HCT116 (cell line): Measurements from ENCODE around the gene CERS2. TPM values are rescaled to one million over a fixed set of nuclear protein-coding genes. Genes with fewer than 3 reads are reported as not detected.
A peak's percentile ranks its signal among the peaks of the same experiment; 100 is the strongest.

Experiments
- ATAC-seq: fragments of 200-7000 bp; cut with Tn5 transposase; 2 replicates; pipeline ENCODE4 v1.9.1; 2020; ENCODE audit warnings: mild to moderate bottlenecking, moderate library complexity
- BruUV-seq: library from RNA; stranded (reverse); fragments of 400-500 nt; replicated peaks from 2 replicates; lab custom pipeline; 2021; lab: Mats Ljungman, UMichigan
- CTCF ChIA-PET: fragments of 300-600 bp; sonication (Branson Sonifier 250); formaldehyde crosslinking; loops from one replicate; lab custom pipeline; 2021; ENCODE audit warnings: antibody characterized with exemption; lab: Charles Lee
- POLR2A ChIA-PET: fragments of 300-600, 350-600 bp; sonication (Branson Sonifier 250); formaldehyde crosslinking; loops from one replicate; lab custom pipeline; 2021; ENCODE audit warnings: antibody characterized with exemption; lab: Charles Lee
- RAD21 ChIA-PET, 2 experiments: fragments of 300-600 bp; sonication (Branson Sonifier 250); formaldehyde crosslinking; loops; one replicate each; lab custom pipeline; 2023; ENCODE audit warnings: low total read pairs in 2 of 2; ENCODE audit not compliant: uncharacterized antibody in 2 of 2, unreplicated experiment in 2 of 2, low non-redundant PET in 1 of 2; lab: Charles Lee
- DNase-seq: peaks from one replicate; pipeline ENCODE4 v3.0.0-alpha.2; 2010; ENCODE audit warnings: low read depth, low spot score
- H2AFZ ChIP-seq: fragments of 200-600 bp; shearing (Covaris generic), sonication (generic); 2 replicates; pipeline ENCODE4 v1.6.1; 2017; ENCODE audit warnings: low read depth, mixed run types, mixed read lengths, antibody characterized with exemption, low read length; ENCODE audit not compliant: poor library complexity, severe bottlenecking
- H3K27ac ChIP-seq: 2 replicates; pipeline ENCODE4 v1.5.1; 2012; ENCODE audit warnings: low read depth, low read length
- H3K27me3 ChIP-seq: fragments of 200-600 bp; sonication (generic); 2 replicates; pipeline ENCODE4 v1.6.1; 2016; ENCODE audit warnings: mixed run types, low read length, mixed read lengths; ENCODE audit not compliant: insufficient read depth
- H3K36me3 ChIP-seq, 2 experiments: fragments of 200-500 bp in 1 of 2; fragments of 200-600 bp in 1 of 2; sonication (Bioruptor generic) in 1 of 2; sonication (generic) in 1 of 2; 2 replicates each; pipeline versions ENCODE4 v1.5.1 to v1.6.1; 2014 to 2016; ENCODE audit warnings: low read length in 2 of 2, inconsistent platforms in 1 of 2, mixed read lengths in 1 of 2, mixed run types in 1 of 2; ENCODE audit not compliant: insufficient read depth in 2 of 2, control insufficient read depth in 1 of 2
- H3K4me1 ChIP-seq, 2 experiments: fragments of 200-600 bp in 1 of 2; sonication (generic) in 1 of 2; 2 replicates each; pipeline versions ENCODE4 v1.5.1 to v1.6.1; 2012 to 2017; ENCODE audit warnings: low read length in 2 of 2, inconsistent platforms in 1 of 2, mild to moderate bottlenecking in 1 of 2, mixed read lengths in 1 of 2, mixed run types in 1 of 2, moderate library complexity in 1 of 2; ENCODE audit not compliant: insufficient read depth in 2 of 2, control insufficient read depth in 1 of 2
- H3K4me2 ChIP-seq: fragments of 200-600 bp; sonication (generic); 2 replicates; pipeline ENCODE4 v1.6.1; 2017; ENCODE audit warnings: mixed run types, low read length, mixed read lengths
- H3K4me3 ChIP-seq, 2 experiments: fragments of 200-600 bp in 1 of 2; sonication (generic) in 1 of 2; replicated peaks in 1 of 2; 2 replicates each; pipeline ENCODE4 v1.5.1; 2011 to 2016; ENCODE audit warnings: low read length in 2 of 2, control low read depth in 1 of 2, low read depth in 1 of 2, mild to moderate bottlenecking in 1 of 2, mixed read lengths in 1 of 2, mixed run types in 1 of 2
- H3K79me2 ChIP-seq: fragments of 200-600 bp; sonication (generic); 2 replicates; pipeline ENCODE4 v1.6.1; 2017; ENCODE audit warnings: mild to moderate bottlenecking, mixed run types, low read length, moderate library complexity, mixed read lengths; ENCODE audit not compliant: insufficient read depth
- H3K9ac ChIP-seq: fragments of 200-600 bp; sonication (generic); 2 replicates; pipeline ENCODE4 v1.6.1; 2016; ENCODE audit warnings: low read length, mixed read lengths
- H3K9me2 ChIP-seq: fragments of 200-600 bp; sonication (generic), shearing (Covaris generic); 2 replicates; pipeline ENCODE4 v1.6.1; 2017; ENCODE audit warnings: mixed run types, mild to moderate bottlenecking, moderate library complexity; ENCODE audit not compliant: insufficient read depth
- H3K9me3 ChIP-seq, 2 experiments: fragments of 200-500 bp in 1 of 2; fragments of 200-600 bp in 1 of 2; sonication (Bioruptor generic) in 1 of 2; sonication (generic) in 1 of 2; 2 replicates each; pipeline ENCODE4 v1.6.1; 2014 to 2017; ENCODE audit warnings: low read length in 2 of 2, mixed read lengths in 2 of 2, inconsistent platforms in 1 of 2, low read depth in 1 of 2, mild to moderate bottlenecking in 1 of 2, mixed run types in 1 of 2, moderate library complexity in 1 of 2; ENCODE audit not compliant: control insufficient read depth in 1 of 2, insufficient read depth in 1 of 2
- H4K20me1 ChIP-seq: fragments of 200-600 bp; sonication (generic), shearing (Covaris generic); 2 replicates; pipeline ENCODE4 v1.6.1; 2017; ENCODE audit warnings: mixed run types, mild to moderate bottlenecking, moderate library complexity; ENCODE audit not compliant: insufficient read depth
- CEBPB ChIP-seq: IDR thresholded peaks from 2 replicates; pipeline ENCODE4 v1.6.1; 2012; ENCODE audit warnings: low read depth
- EGR1 ChIP-seq: IDR thresholded peaks from 2 replicates; pipeline ENCODE4 v1.6.1; 2012; ENCODE audit warnings: low read depth
- EZH2 ChIP-seq: fragments of 200-600 bp; sonication (generic); IDR thresholded peaks from 2 replicates; pipeline ENCODE4 v1.6.1; 2017; ENCODE audit warnings: antibody characterized with exemption, mixed run types
- POLR2AphosphoS5 ChIP-seq: IDR thresholded peaks from 2 replicates; pipeline ENCODE4 v1.6.1; 2011; ENCODE audit warnings: mild to moderate bottlenecking, low read depth, low read length, moderate library complexity
- TCF7L2 ChIP-seq: IDR thresholded peaks from 2 replicates; pipeline ENCODE4 v1.7.0; 2011; ENCODE audit warnings: borderline replicate concordance, inconsistent platforms; ENCODE audit not compliant: insufficient read depth, insufficient read length; ENCODE audit errors: extremely low read depth
- intact Hi-C: fragments of 100-400 bp; cut with micrococcal nuclease; formaldehyde crosslinking; loops from 2 replicates; pipeline ENCODE4 v1.10.0; 2022
- total RNA-seq: library from RNA; stranded (reverse); gene quantifications from one replicate; pipeline ENCODE4 v1.2.1, GENCODE V29; 2021; ENCODE audit not compliant: unreplicated experiment

Gene CERS2
- total RNA-seq, 1 experiment from 2014 or later, result 218 TPM

- no peaks in the 10 kb centered on the region for H4K20me1 ChIP-seq
- no peaks in the 10 kb centered on the region for H3K9me2 ChIP-seq
- H2AFZ ChIP-seq, result no peak overlapping the region
- peak overlapping the region; percentile 56 for H3K4me2 ChIP-seq
- H3K36me3 ChIP-seq, result no peaks in the 10 kb centered on the region
- intact Hi-C loops, result no loop called here
- CTCF ChIA-PET, result interaction anchor here (3.1 kb wide), 1 partner anchor 10 kb away, joined by 24 read pairs; no protein-coding TSS in a partner anchor
- H3K4me3 ChIP-seq, result no peak overlapping the region
- ATAC-seq (peak; percentile 36; the same call in 1 of the 2 replicates), DNase-seq (no peak)
- H3K9me3 ChIP-seq, result no peaks in the 10 kb centered on the region
- H3K79me2 ChIP-seq, result no peaks in the 10 kb centered on the region
- H3K4me1 ChIP-seq, result peaks cover 46 to 49% of the 10 kb centered on the region in 2 experiments
- H3K9ac ChIP-seq, result no peak overlapping the region
- H3K27me3 ChIP-seq, result no peaks in the 10 kb centered on the region
- TF ChIP-seq EZH2, result no peak
- TF ChIP-seq TCF7L2, result peak; percentile 57
- no peak for TF ChIP-seq EGR1
- H3K27ac ChIP-seq, result no peak overlapping the region
- RAD21 ChIA-PET, result no interaction called here
- POLR2A ChIA-PET, result interaction anchor here (2.0 kb wide), 1 partner anchor 9 kb away, joined by 7 read pairs; no protein-coding TSS in a partner anchor
- BruUV-seq, result no TSS peak
These were observed 10.7 kb upstream of the CERS2 start for GRCh38 chr1:150985179-150985825.

DNA sequence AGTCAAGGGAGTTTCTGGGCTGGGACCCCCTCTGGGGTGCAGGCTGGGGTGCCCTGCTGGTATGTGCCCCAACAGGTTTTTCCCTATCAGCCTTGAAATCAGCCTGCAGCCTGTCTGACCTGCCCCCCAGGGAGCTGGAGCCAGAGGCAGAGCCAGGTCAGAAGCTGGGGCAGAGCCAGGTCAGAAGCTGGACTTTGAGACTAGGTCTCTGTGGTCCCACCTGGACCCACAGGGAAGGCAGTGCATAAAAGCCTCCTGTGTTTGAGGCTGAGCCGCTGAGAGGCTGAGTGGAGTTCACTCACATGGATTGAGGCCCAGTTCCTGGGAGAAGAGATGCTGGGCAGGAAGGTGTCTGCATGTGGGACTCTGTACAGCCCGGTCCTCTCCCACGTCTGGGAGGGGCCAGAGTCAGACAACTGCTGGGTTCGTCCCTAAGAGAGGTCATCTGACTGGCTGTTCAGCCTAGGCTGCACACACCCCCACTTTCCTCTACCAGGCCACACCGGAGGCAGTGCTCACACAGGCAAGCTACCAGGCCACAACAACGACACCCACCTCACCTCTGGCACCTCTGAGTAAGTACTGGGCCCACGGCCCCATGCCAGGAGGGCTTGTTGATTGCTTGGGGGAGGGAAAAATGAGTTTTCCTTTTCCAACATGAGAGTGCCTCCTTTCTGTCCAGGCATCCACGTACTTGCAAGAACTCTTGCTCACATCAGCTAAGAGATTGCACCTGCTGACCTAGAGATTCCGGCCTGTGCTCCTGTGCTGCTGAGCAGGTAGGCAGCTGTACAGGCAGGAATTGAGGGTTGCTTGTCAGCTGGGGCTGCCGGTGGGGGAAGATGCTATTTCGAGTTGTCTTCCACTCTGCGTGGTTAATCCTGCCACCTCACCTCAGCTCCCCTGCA, 7.4 kb upstream of the CERS2 start, which contains the start of gene ANXA9:
Gene ANXA9 (plus strand): TSS at position 488 of the 908 bp plus-strand sequence. CDS start 814 bp downstream, outside the sequence.
- Histone ChIP-seq H3K4me1 (peaks cover 69 to 82% of the 10 kb centered on the region in 2 experiments), H3K27ac (peak within 1 kb of the TSS; percentile 86), H3K79me2 (no peaks in the 10 kb centered on the region), H3K9me3 (no peaks in the 10 kb centered on the region), H3K4me3 (peak within 1 kb of the TSS; percentile 13 to 37; a peak in 3 of 4 replicates), H3K9me2 (no peaks in the 10 kb centered on the region), H2AFZ (peak within 1 kb of the TSS; percentile 14), H3K9ac (peak within 1 kb of the TSS; percentile 49), H3K36me3 (no peaks in the 10 kb centered on the region), H3K27me3 (no peaks in the 10 kb centered on the region), H3K4me2 (peak within 1 kb of the TSS; percentile 78), H4K20me1 (no peaks in the 10 kb centered on the region)
- ChIA-PET CTCF (interaction anchor here (1.7 to 2.5 kb wide), 4 partner anchors 12 to 421 kb away, joined by 4 to 17 read pairs (median 10); no protein-coding TSS in a partner anchor), RAD21 (interaction anchor here in 1 of 2 experiments (0.8 kb wide), 1 partner anchor 14 kb away, joined by 6 read pairs; no protein-coding TSS in a partner anchor), POLR2A (interaction anchor here (0.7 to 1.6 kb wide), 3 partner anchors 12 to 402 kb away, joined by 3 to 4 read pairs (median 3); partner anchors contain the start of gene MCL1)
- no TSS peak for BruUV-seq
- ATAC-seq (peak; percentile 58), DNase-seq (no peak)
- TF ChIP-seq POLR2AphosphoS5 (0 out of 2 replicates have a peak, but pooled peaks have one; percentile 18), CEBPB (no peak)
- intact Hi-C loops, result no loop called here
